Measurements from ENCODE around the gene CNOT8. TPM values are rescaled to one million over a fixed set of nuclear protein-coding genes. Genes with fewer than 3 reads are reported as not detected.

CNOT8 gene
- total RNA-seq, 1 experiment from 2014 or later, result 45.6 TPM

DNA sequence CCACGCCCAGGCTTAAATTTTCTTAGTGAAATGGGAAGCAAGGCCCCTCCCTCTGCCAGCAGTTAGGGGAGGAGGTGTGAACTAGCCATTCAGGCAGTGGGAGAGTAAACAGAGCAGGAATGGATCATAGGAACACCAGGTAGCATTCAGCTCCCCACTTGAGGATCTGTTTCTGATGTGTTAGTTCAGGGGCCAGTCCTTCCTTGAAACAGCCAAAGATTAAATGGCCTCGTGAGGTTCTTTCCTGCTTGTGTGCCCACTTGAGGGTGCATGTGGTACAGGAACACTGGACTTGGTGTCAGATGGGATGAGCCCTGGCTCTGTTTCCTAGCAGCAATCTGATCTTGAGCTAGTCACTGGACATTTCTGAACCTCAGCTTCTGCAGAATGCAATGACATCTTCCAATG lies 29.2 kb upstream of the CNOT8 start:
- Histone ChIP-seq H3K14ac (ENCODE audit: insufficient read depth, low read length) (no peak overlapping the region), H3K27me3 (ENCODE audit: insufficient read depth, low read length) (no peaks in the 10 kb centered on the region), H3K79me1 (ENCODE audit: insufficient read depth, low read depth, low read length, poor library complexity, severe bottlenecking) (no peaks in the 10 kb centered on the region), H2BK15ac (ENCODE audit: low read depth, low read length) (no peak overlapping the region), H2BK5ac (ENCODE audit: insufficient read length, low read length) (no peak overlapping the region), H3K23ac (ENCODE audit: insufficient read length, low read depth, low read length) (no peak overlapping the region), H3T11ph (ENCODE audit: low read length) (no peak overlapping the region), H4K8ac (replicated peaks; ENCODE audit: insufficient read length, low read depth, low read length) (no peak overlapping the region), H3K9me3 (ENCODE audit: control insufficient read depth, low read depth, low read length) (no peaks in the 10 kb centered on the region), H2BK120ac (ENCODE audit: low read depth, low read length, poor library complexity, severe bottlenecking) (no peak overlapping the region), H2BK20ac (ENCODE audit: low read depth, low read length, poor library complexity, severe bottlenecking) (no peak overlapping the region), H4K5ac (ENCODE audit: insufficient read length, low read depth, low read length) (no peak overlapping the region), H3K79me2 (ENCODE audit: insufficient read depth, low read length) (no peaks in the 10 kb centered on the region), H3K4me1 (ENCODE audit: insufficient read depth, low read length) (no peaks in the 10 kb centered on the region), H3K4ac (ENCODE audit: low read depth, low read length) (no peak overlapping the region), H3K9ac (ENCODE audit: extremely low read depth, insufficient read length, low read length) (no peak overlapping the region), H4K91ac (ENCODE audit: insufficient read length, low read depth, low read length) (no peak overlapping the region), H4K20me1 (ENCODE audit: control insufficient read depth, insufficient read depth, insufficient read length) (no peaks in the 10 kb centered on the region), H3K4me2 (ENCODE audit: insufficient read depth, insufficient read length, low read length) (no peak overlapping the region), H2AK5ac (ENCODE audit: insufficient read length, low read length) (no peak overlapping the region), H3K27ac (ENCODE audit: insufficient read length, low read depth, low read length) (no peak overlapping the region), H2AFZ (ENCODE audit: low read length) (no peak overlapping the region), H2BK12ac (ENCODE audit: insufficient read length, low read depth, low read length) (no peak overlapping the region), H3K23me2 (ENCODE audit: insufficient read length, low read depth, low read length, poor library complexity, severe bottlenecking) (no peaks in the 10 kb centered on the region), H3K56ac (ENCODE audit: insufficient read length, low read depth, low read length) (no peak overlapping the region), H3K18ac (ENCODE audit: insufficient read length, low read depth, low read length) (no peak overlapping the region)
- DNase-seq, result no peak
- TF ChIP-seq, protein P1, sequence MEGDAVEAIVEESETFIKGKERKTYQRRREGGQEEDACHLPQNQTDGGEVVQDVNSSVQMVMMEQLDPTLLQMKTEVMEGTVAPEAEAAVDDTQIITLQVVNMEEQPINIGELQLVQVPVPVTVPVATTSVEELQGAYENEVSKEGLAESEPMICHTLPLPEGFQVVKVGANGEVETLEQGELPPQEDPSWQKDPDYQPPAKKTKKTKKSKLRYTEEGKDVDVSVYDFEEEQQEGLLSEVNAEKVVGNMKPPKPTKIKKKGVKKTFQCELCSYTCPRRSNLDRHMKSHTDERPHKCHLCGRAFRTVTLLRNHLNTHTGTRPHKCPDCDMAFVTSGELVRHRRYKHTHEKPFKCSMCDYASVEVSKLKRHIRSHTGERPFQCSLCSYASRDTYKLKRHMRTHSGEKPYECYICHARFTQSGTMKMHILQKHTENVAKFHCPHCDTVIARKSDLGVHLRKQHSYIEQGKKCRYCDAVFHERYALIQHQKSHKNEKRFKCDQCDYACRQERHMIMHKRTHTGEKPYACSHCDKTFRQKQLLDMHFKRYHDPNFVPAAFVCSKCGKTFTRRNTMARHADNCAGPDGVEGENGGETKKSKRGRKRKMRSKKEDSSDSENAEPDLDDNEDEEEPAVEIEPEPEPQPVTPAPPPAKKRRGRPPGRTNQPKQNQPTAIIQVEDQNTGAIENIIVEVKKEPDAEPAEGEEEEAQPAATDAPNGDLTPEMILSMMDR (conservative IDR thresholded peaks at IDR 0.05), result no peak
- H3K36me3 Mint-ChIP-seq (ENCODE audit: insufficient read depth in 1 of 3, low read depth in 3 of 3), result peaks cover 2 to 43% (median 31%) of the 10 kb centered on the region in 3 experiments; a peak in 5 of 7 replicates
- no CpG with 5 or more reads among the region's 2 CpGs for WGBS (ENCODE audit: extremely low coverage, insufficient read length, low lambda C conversion rate)
- no peaks in the 10 kb centered on the region for H3K4me1 Mint-ChIP-seq
- H3K4me3 Mint-ChIP-seq, result no peak overlapping the region
- no peaks in the 10 kb centered on the region for H3K27me3 Mint-ChIP-seq (ENCODE audit: low read depth)
- H3K9me3 Mint-ChIP-seq, result no peaks in the 10 kb centered on the region; a peak in 1 of 5 replicates
- peak overlapping the region in 1 of 3 experiments; percentile 48; a peak in 1 of 7 replicates for H3K27ac Mint-ChIP-seq
